SH-SY5Y (cell line): ENCODE measurements around the gene FGFR3.

Experiments
- GATA2 ChIP-seq: IDR thresholded peaks from 2 replicates; pipeline ENCODE4 v1.6.1; 2011; ENCODE audit warnings: mild to moderate bottlenecking, low read depth, low read length
- GATA3 ChIP-seq: IDR thresholded peaks from 2 replicates; pipeline ENCODE4 v1.6.1; 2011; ENCODE audit warnings: low read depth, mild to moderate bottlenecking, low read length, moderate library complexity

The FGFR3 gene

GRCh38 chr4:1819816-1820215 is 26.7 kb downstream of the FGFR3 start:
- TF ChIP-seq GATA3 (no peak), GATA2 (no peak)

GRCh38 chr4:1821679-1822567 is 28.8 kb downstream of the FGFR3 start:
- TF ChIP-seq GATA2 = no peak
- no peak for TF ChIP-seq GATA3

- TF ChIP-seq GATA2 (no peak), GATA3 (no peak)
Observed at GRCh38 chr4:1822568-1823544, 29.8 kb downstream of the FGFR3 start.

- no peak for TF ChIP-seq GATA2
- no peak for TF ChIP-seq GATA3
Observed at GRCh38 chr4:1823545-1823932, 30.4 kb downstream of the FGFR3 start.

- no peak for TF ChIP-seq GATA3
- no peak for TF ChIP-seq GATA2
Observed at GRCh38 chr4:1824746-1825145, 31.7 kb downstream of the FGFR3 start.

- TF ChIP-seq GATA3 = no peak
Observed at GRCh38 chr4:1825326-1825725, 32.2 kb downstream of the FGFR3 start.

- TF ChIP-seq GATA2 (no peak), GATA3 (no peak)
Observed at GRCh38 chr4:1826531-1827350, 33.6 kb downstream of the FGFR3 start.

GRCh38 chr4:1830234-1830633 is 37.1 kb downstream of the FGFR3 start:
- no peak for TF ChIP-seq GATA3
- no peak for TF ChIP-seq GATA2

GRCh38 chr4:1830642-1831228 is 37.6 kb downstream of the FGFR3 start:
- no peak for TF ChIP-seq GATA2
- no peak for TF ChIP-seq GATA3

GRCh38 chr4:1831331-1831730 is 38.2 kb downstream of the FGFR3 start:
- TF ChIP-seq GATA3 (no peak), GATA2 (no peak)

- TF ChIP-seq GATA2 (no peak), GATA3 (no peak)
Observed at GRCh38 chr4:1832690-1833089, 39.6 kb downstream of the FGFR3 start.

- TF ChIP-seq GATA2 (no peak), GATA3 (no peak)
Observed at GRCh38 chr4:1833307-1834046, 40.4 kb downstream of the FGFR3 start.

- TF ChIP-seq GATA2 (no peak), GATA3 (no peak)
Observed at GRCh38 chr4:1834047-1834775, 41.1 kb downstream of the FGFR3 start.
